GM13976 (cell line): ENCODE results near the gene TLCD3B.

Experiments used
- DNase-seq: peaks from one replicate; pipeline ENCODE4 v3.0.0; 2012; ENCODE audit warnings: low spot score
- CTCF ChIP-seq: IDR thresholded peaks from 2 replicates; pipeline ENCODE4 v1.5.1; 2012; ENCODE audit warnings: borderline replicate concordance, mild to moderate bottlenecking; ENCODE audit not compliant: insufficient read depth; ENCODE audit errors: extremely low read depth, missing control alignments, control extremely low read depth
- in situ Hi-C: fragments of 300-500 bp; cut with MboI; formaldehyde crosslinking; loops from one replicate; pipeline ENCODE4 v1.12.0; 2022; ENCODE audit warnings: low sequenced_read_pairs, mixed read lengths, inconsistent platforms; ENCODE audit not compliant: unreplicated experiment

TLCD3B gene

GRCh38 chr16:30070490-30070889 lies 39.4 kb upstream of the TLCD3B start:
- in situ Hi-C loops: no loop called here

DNA sequence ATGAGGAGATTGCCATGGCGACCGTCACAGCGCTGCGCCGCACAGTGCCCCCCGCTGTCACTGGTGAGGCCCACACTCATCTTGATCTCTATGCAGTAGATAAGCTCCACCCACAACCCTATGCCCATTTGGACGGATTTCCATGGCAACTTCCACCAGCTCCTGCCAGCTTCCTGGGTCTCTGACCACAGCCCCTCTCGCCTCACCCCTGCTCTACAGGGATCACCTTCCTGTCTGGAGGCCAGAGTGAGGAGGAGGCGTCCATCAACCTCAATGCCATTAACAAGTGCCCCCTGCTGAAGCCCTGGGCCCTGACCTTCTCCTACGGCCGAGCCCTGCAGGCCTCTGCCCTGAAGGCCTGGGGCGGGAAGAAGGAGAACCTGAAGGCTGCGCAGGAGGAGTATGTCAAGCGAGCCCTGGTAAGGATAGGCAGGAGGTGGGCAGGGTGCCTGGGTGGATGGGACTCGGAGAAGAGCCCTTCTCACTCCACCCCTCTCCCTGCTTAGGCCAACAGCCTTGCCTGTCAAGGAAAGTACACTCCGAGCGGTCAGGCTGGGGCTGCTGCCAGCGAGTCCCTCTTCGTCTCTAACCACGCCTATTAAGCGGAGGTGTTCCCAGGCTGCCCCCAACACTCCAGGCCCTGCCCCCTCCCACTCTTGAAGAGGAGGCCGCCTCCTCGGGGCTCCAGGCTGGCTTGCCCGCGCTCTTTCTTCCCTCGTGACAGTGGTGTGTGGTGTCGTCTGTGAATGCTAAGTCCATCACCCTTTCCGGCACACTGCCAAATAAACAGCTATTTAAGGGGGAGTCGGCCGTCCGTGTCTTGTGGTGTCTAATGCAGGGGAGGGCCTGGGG lies 38.8 kb upstream of the TLCD3B start:
- in situ Hi-C loops: no loop called here
- TF ChIP-seq CTCF: no peak
- DNase-seq: no peak

More at GRCh38 chr16:30070490-30070889, 39.4 kb upstream of the TLCD3B start:
- no peak for DNase-seq
- TF ChIP-seq CTCF: no peak

DNA sequence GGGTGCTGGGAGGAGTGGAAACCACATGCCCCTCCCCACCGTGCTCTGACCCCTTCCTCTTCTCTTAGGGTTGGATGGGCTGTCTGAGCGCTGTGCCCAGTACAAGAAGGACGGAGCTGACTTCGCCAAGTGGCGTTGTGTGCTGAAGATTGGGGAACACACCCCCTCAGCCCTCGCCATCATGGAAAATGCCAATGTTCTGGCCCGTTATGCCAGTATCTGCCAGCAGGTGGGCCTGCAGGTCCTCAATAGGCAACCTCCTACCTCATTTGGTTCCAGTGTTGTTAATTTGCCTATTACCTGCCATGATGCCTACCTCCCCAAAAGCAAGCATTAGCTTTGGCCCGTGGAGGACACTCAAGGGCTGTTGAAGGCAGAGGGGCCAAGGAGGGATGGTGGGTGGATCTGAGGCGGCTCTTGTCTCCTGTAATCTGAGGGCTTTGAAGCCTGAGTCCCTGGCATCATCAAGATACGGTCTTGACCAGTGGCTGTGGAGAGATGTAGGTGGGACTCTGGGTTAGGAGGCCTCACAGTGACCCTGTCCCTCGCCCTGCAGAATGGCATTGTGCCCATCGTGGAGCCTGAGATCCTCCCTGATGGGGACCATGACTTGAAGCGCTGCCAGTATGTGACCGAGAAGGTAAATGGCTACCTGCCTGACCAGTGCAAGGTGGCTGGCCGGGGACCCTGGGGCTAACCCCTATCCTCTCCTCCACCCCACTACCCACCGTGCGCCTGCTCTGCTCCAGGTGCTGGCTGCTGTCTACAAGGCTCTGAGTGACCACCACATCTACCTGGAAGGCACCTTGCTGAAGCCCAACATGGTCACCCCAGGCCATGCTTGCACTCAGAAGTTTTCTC lies 37.9 kb upstream of the TLCD3B start:
- DNase-seq: no peak
- TF ChIP-seq CTCF: no peak
- in situ Hi-C loops: no loop called here

GRCh38 chr16:30068333-30068732 lies 37.3 kb upstream of the TLCD3B start:
- in situ Hi-C loops: no loop called here
- no peak for TF ChIP-seq CTCF
- no peak for DNase-seq

DNA sequence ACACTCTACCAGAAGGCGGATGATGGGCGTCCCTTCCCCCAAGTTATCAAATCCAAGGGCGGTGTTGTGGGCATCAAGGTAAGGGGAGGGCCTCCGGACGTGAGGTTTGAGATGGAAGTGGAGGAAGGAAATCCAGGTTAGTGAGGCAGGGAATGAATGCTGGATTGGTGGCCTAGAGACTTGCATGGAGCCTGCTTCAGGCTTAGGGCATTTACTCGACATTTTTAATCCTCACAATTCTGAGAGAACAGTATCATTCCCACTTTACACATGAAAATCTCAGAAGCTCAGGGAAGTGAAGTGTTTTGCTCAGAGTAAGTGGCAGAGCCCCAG lies 36.5 kb upstream of the TLCD3B start:
- no peak for DNase-seq
- in situ Hi-C loops: no loop called here
- no peak for TF ChIP-seq CTCF

GRCh38 chr16:30066761-30067583 lies 35.9 kb upstream of the TLCD3B start:
- in situ Hi-C loops: no loop called here
- no peak for TF ChIP-seq CTCF
- no peak for DNase-seq
